Hematopoietic multipotent progenitor cell (in vitro differentiated cells): Measurements from ENCODE around the gene GSK3A. TPM values are rescaled to one million over a fixed set of nuclear protein-coding genes. Genes with fewer than 3 reads are reported as not detected.

Experiments used
- total RNA-seq: library from RNA; depleted of rRNA; stranded (reverse); fragments of >200 nt; gene quantifications from one replicate; pipeline ENCODE4 v1.2.3, GENCODE V29; 2012

The GSK3A gene
- total RNA-seq, 1 donor = 24.5 TPM

Other genes starting within 250 kb of the GSK3A start
- gene ATP1A3, start 248.4 kb downstream of the GSK3A start, total RNA-seq = 5.4 TPM
- 22.1 TPM for gene GRIK5, start 172.4 kb downstream of the GSK3A start, total RNA-seq
- gene ZNF574, start 166.4 kb downstream of the GSK3A start, total RNA-seq = 67.6 TPM
- gene POU2F2, start 110.2 kb downstream of the GSK3A start, total RNA-seq = 5.7 TPM
- 78.1 TPM for gene DEDD2, start 24.9 kb downstream of the GSK3A start, total RNA-seq
- 16.2 TPM for gene ZNF526, start 22.3 kb downstream of the GSK3A start, total RNA-seq
- 39.0 TPM for gene ERF, start 12.5 kb upstream of the GSK3A start, total RNA-seq
- gene CIC, start 26.6 kb upstream of the GSK3A start, total RNA-seq = 43.1 TPM
- gene PRR19, start 59.5 kb upstream of the GSK3A start, total RNA-seq = 0.54 TPM
- gene PAFAH1B3, start 60.0 kb upstream of the GSK3A start, total RNA-seq = 119 TPM
- not detected for gene TMEM145, start 70.7 kb upstream of the GSK3A start, total RNA-seq
- gene MEGF8, start 83.0 kb upstream of the GSK3A start, total RNA-seq = 17.2 TPM
- gene CNFN, start 147.7 kb upstream of the GSK3A start, total RNA-seq = 1.1 TPM
- 9.2 TPM for gene LIPE, start 184.8 kb upstream of the GSK3A start, total RNA-seq
- not detected for gene CXCL17, start 200.3 kb upstream of the GSK3A start, total RNA-seq